ENCODE data around the gene TNFRSF13B.
"Not testable (repeated sequence)": the region's sequence is repeated elsewhere in the genome, so short reads cannot be mapped to it uniquely, and the experiment has no call there.

TNFRSF13B gene

GRCh38 chr17:17004997-17005614, 33.2 kb upstream of the TNFRSF13B start:
- DNase-seq (ENCODE audit: low read depth in 2 of 2) = not testable (repeated sequence)

DNA sequence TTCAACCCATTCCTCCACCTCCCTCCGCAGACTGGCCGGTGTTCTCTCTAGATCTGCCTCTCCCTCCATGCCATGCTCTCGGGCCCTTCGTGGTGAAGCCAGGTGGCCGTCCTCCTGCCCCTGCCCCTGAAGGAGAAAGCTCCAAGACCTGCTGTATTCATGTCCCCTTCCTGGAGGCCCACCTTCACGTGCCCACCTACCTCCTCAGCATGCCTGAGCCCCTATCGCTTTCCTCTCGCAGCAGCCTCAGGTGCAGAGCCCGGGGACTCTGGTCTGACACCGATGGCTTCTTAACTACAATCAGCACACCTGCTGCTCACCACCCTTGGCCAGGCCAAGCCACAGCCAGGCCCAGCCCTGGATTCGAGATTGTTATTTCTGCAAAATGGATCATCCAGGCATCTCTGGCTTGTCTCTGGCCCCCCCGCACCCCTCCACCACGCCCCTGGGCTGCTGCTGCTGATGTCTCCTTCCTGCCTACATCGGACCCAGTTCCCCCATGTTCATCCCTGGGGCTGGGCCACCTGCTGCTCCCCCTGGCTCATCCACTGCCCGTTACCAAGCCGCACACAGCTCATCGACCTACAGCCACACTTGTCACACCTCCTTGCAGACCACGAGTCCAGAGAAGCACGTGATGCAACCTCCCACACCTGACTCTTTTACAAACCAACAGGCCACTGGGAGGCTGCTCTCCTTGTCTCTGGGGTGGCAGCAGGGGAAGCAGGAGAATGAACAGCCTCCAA, 32.5 kb upstream of the TNFRSF13B start:
- no peak for DNase-seq (ENCODE audit: low read depth in 2 of 2)

- not testable (repeated sequence) for DNase-seq (ENCODE audit: low read depth in 2 of 2)
These were observed 31.1 kb upstream of the TNFRSF13B start for GRCh38 chr17:17002731-17003715.

DNA sequence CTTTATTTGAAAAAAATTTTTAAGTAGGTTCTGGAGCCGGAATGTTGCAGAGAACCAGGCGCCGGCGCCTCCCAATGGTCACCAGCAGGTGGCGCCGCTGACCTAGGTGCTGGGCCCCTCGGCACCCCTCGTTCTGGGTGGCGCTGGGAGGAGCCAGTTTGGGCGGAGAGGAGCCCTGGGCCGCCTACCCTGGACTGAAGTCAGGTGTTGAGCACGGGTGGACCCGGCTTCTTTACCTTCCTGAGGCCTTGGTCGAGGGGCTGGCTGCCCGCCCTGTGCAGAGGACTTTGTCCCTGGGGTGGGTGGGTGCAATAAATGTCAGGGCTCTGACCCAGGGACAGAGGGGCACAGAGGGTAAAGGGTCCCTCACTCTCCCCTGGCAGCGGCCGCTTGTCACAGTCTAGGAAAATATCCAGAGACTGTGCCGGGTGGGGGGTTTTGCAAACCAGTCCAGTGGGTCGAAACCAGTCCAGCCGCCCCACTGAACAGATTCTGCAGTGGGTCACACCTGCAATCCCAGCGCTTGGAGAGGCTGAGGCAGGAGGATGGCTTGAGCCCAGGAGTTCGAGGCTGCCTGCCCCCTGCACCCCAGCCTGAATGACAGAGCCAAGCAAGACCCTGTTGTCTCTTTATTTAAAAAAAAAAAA, 30.1 kb upstream of the TNFRSF13B start:
- DNase-seq (ENCODE audit: low read depth in 2 of 2) = peak; percentile 53 to 68

GRCh38 chr17:17001076-17001777, 29.3 kb upstream of the TNFRSF13B start:
- DNase-seq (ENCODE audit: low read depth in 2 of 2) = no peak

GRCh38 chr17:16999931-17000625, 28.2 kb upstream of the TNFRSF13B start:
- DNase-seq (ENCODE audit: low read depth in 2 of 2) = no peak

- peak in 1 of 2 donors; percentile 45 for DNase-seq (ENCODE audit: low read depth in 2 of 2)
These were observed 25.9 kb upstream of the TNFRSF13B start for GRCh38 chr17:16997514-16998429.

DNA sequence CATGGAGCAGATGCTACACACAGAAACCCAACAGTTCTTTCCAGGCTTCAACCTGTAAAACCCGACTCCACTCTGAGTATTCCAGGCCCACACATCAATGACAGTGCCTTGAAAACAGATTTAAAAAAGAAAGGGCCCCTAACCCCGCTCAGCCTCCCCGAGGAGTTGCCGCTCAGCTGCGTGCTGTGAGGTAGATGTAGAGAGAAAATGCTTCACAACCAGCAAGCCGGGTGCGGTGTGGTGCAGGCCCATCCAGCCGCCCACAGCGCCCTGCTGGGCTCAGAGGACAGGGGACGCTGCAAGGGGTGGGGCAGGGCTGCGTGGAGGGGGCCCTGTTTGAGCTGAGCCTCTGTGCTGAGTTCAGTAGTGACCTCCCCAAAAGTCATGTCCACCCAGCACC, 24.8 kb upstream of the TNFRSF13B start:
- DNase-seq (ENCODE audit: low read depth in 2 of 2) = not testable (repeated sequence)

GRCh38 chr17:16995930-16996329, 24.0 kb upstream of the TNFRSF13B start:
- no peak for DNase-seq (ENCODE audit: low read depth in 2 of 2)

GRCh38 chr17:16994631-16995030, 22.7 kb upstream of the TNFRSF13B start:
- no peak for DNase-seq (ENCODE audit: low read depth in 2 of 2)

- peak; percentile 50 to 69 for DNase-seq (ENCODE audit: low read depth in 2 of 2)
These were observed 19.6 kb upstream of the TNFRSF13B start for GRCh38 chr17:16991349-16992009.

DNA sequence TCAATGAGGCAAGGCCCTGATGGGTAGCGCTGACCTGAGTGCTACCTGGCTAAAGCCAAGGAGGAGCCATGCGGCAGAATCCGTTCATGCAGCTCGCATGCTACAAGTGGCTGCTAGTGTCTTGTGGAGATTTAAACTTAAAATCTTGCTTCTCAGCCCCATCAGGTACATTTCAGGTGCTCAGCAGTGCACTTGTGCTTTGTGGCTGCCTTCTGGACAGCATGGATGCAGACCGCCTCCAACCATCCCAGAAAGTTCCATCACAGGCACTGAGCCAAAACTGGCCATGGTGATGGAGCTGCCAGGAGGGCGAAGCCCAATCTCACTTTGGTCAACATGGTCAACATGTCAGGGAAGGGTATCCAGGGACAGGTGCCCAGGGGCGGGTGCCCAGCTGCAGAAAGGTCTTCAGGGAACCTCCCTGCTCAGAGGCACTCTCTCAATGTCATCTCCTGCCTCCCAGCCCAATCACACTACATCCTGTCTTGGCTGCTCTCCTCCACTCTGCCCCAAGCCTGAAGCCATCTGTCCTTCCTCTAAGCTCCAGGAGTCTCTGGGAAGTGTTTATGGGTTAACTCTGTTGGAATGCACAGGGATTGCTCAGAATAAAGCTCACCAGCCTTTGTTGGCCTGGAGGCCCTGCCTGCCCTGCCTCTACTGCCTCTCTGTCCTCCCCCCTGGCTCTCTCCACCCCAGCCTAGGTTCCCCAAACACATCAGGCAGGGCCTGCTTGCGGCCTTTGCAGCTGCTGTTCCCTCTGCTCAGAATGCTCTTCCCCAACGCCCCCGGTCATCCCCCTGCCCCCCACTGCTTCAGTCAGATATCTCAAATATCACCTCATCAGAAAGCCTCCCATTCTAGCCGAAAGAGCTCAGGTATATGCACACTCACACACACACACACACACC, 18.3 kb upstream of the TNFRSF13B start:
- DNase-seq (ENCODE audit: low read depth in 2 of 2) = no peak

- DNase-seq (ENCODE audit: low read depth in 2 of 2) = no peak
These were observed 17.5 kb upstream of the TNFRSF13B start for GRCh38 chr17:16989230-16989952.

DNA sequence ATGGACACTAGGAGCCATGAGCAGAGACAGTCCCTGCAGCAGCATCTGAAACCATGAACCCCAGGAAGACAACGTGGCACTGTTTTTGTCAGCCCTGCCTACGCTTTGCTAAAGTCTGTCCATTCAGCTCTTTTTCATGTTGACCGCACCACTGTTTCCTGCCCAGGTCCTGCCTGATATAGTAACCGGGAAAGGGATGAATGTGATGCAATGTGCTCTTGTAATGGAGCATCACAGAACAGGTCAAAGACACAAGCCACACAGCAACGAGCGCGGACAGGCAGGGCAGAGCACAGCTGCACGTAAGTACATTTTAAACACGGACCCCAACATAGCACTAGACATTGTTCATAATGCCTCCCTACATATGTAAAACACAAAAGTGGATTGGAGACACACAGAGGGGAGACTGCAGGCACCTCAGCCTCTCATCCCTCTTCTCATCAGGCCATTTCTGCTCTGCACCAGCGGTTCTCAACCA, 16.9 kb upstream of the TNFRSF13B start:
- DNase-seq (ENCODE audit: low read depth in 2 of 2) = no peak

DNA sequence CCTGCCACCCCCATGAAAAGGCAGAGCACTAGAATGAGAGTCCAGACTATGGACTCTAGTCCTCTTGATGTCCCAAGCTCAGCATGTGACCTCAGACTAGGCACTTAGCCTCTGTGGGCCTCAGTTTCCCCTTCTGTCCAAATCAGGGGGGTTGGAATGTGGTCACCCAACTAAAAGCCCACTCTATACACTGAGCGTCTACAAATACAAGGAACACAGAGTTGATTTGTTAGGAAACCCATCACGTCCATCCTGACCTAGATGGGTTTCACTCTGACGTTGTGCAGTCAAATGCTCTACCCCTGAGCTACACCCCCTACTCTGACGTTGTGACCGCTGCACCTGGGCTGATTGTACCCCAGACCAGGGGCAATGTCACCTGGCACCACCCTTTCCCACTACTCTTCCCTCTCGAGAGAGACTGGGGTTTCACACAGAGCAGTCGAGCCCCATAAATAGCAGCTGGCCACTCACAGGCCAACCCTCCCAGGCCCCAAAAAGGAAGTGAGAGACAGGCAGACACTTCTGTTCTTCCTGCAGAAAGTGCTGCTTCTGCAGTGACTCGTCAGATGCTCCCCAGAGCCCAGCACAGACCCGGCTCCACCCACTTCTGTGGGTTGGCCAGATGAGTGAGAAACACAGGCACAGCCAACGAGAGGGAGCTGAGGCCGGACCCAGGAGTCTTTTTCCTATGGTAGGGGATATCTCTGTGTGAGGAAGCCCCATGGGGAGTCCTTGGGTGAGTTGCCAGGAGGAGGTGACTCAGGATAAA, 16.1 kb upstream of the TNFRSF13B start:
- peak; percentile 13 to 23 for DNase-seq (ENCODE audit: low read depth in 2 of 2)

Data from stimulated activated CD8-positive, alpha-beta memory T cell treated with anti-CD3 and anti-CD28 coated beads, Interleukin-2, amount 100 ng/mL, for 1 hour (primary cell).